T47D (cell line): ENCODE results near the gene PCDH1.

Source experiments
- DNase-seq, 2 experiments: peaks; one replicate each; pipeline versions ENCODE4 v3.0.0 to v3.0.0-alpha.2; 2011 to 2012; ENCODE audit warnings: low read depth in 1 of 2, low spot score in 1 of 2
- JUND ChIP-seq: IDR thresholded peaks from 2 replicates; pipeline ENCODE4 v1.6.1; 2012; ENCODE audit warnings: low read depth
- in situ Hi-C: cut with HindIII; loops from 2 replicates; pipeline ENCODE4 v1.10.0; 2016; ENCODE audit warnings: low sequenced_read_pairs, low pct_unique_long_range_greater_than_20kb

The PCDH1 gene

GRCh38 chr5:141865406-141865805 lies 12.8 kb downstream of the PCDH1 start:
- TF ChIP-seq JUND, result no peak
- DNase-seq, result no peak
- in situ Hi-C loops, result no loop called here

- in situ Hi-C loops, result no loop called here
- no peak for DNase-seq
- TF ChIP-seq JUND, result no peak
Observed at GRCh38 chr5:141864371-141865370, 13.5 kb downstream of the PCDH1 start.

- no peak for TF ChIP-seq JUND
- in situ Hi-C loops, result no loop called here
- no peak for DNase-seq
Observed at GRCh38 chr5:141863569-141864178, 14.5 kb downstream of the PCDH1 start.

GRCh38 chr5:141862936-141863543 lies 15.2 kb downstream of the PCDH1 start:
- in situ Hi-C loops, result no loop called here
- no peak for DNase-seq
- no peak for TF ChIP-seq JUND

- TF ChIP-seq JUND, result no peak
- in situ Hi-C loops, result no loop called here
- no peak for DNase-seq
Observed at GRCh38 chr5:141861194-141861593, 17.0 kb downstream of the PCDH1 start.

GRCh38 chr5:141858079-141858765 lies 20.0 kb downstream of the PCDH1 start:
- in situ Hi-C loops, result no loop called here
- no peak for TF ChIP-seq JUND
- DNase-seq, result no peak

- no peak for DNase-seq
- TF ChIP-seq JUND, result no peak
- in situ Hi-C loops, result no loop called here
Observed at GRCh38 chr5:141857226-141857625, 21.0 kb downstream of the PCDH1 start.

- TF ChIP-seq JUND, result no peak
- in situ Hi-C loops, result no loop called here
- DNase-seq, result no peak
Observed at GRCh38 chr5:141856037-141856790, 22.0 kb downstream of the PCDH1 start.

GRCh38 chr5:141855265-141856036 lies 22.8 kb downstream of the PCDH1 start:
- DNase-seq, result no peak
- TF ChIP-seq JUND, result no peak
- in situ Hi-C loops, result no loop called here

- in situ Hi-C loops, result no loop called here
- no peak for TF ChIP-seq JUND
- DNase-seq, result no peak
Observed at GRCh38 chr5:141853895-141854626, 24.1 kb downstream of the PCDH1 start.

- in situ Hi-C loops, result no loop called here
- no peak for DNase-seq
- TF ChIP-seq JUND, result no peak
Observed at GRCh38 chr5:141852448-141852847, 25.8 kb downstream of the PCDH1 start.
